Stimulated activated CD8-positive, alpha-beta memory T cell treated with anti-CD3 and anti-CD28 coated beads, Interleukin-4, amount 100 ng/mL, for 1 hour (primary cell): Measurements from ENCODE around the gene CEP104.
"Not testable (repeated sequence)": the region's sequence is repeated elsewhere in the genome, so short reads cannot be mapped to it uniquely, and the experiment has no call there.

ENCODE experiments used
- DNase-seq, 2 donors: peaks; one replicate each; pipeline ENCODE4 v3.0.0-alpha.2; 2020; ENCODE audit warnings: low read depth in 2 of 2, low spot score in 1 of 2

CEP104 gene

GRCh38 chr1:3828391-3828790, 28.6 kb downstream of the CEP104 start:
- no peak for DNase-seq

GRCh38 chr1:3827813-3828307, 29.2 kb downstream of the CEP104 start:
- DNase-seq, result no peak

- no peak for DNase-seq
Measured at GRCh38 chr1:3825356-3825755, 31.7 kb downstream of the CEP104 start.

GRCh38 chr1:3824650-3825049, 32.4 kb downstream of the CEP104 start:
- no peak for DNase-seq

- no peak for DNase-seq
Measured at GRCh38 chr1:3822421-3822820, 34.6 kb downstream of the CEP104 start.

GRCh38 chr1:3821908-3822307, 35.1 kb downstream of the CEP104 start:
- no peak for DNase-seq

GRCh38 chr1:3821447-3821846, 35.6 kb downstream of the CEP104 start:
- no peak for DNase-seq

GRCh38 chr1:3821004-3821403, 36.0 kb downstream of the CEP104 start:
- no peak for DNase-seq

- DNase-seq, result no peak
Measured at GRCh38 chr1:3820316-3820715, 36.7 kb downstream of the CEP104 start.

GRCh38 chr1:3819771-3820200, 37.2 kb downstream of the CEP104 start:
- DNase-seq, result no peak

- DNase-seq, result no peak
Measured at GRCh38 chr1:3817821-3818597, 39.0 kb downstream of the CEP104 start.

GRCh38 chr1:3817138-3817740, 39.8 kb downstream of the CEP104 start:
- DNase-seq, result no peak

- DNase-seq, result no peak
Measured at GRCh38 chr1:3816331-3817137, 40.5 kb downstream of the CEP104 start.

GRCh38 chr1:3814771-3815561, 42.0 kb downstream of the CEP104 start:
- DNase-seq, result no peak

GRCh38 chr1:3814065-3814464, 42.9 kb downstream of the CEP104 start:
- no peak for DNase-seq

- no peak for DNase-seq
Measured at GRCh38 chr1:3811595-3811911, 45.5 kb downstream of the CEP104 start.

GRCh38 chr1:3810149-3810761, 46.8 kb downstream of the CEP104 start:
- not testable (repeated sequence) for DNase-seq

GRCh38 chr1:3809680-3810079, 47.3 kb downstream of the CEP104 start:
- DNase-seq, result no peak

- no peak for DNase-seq
Measured at GRCh38 chr1:3807769-3808168, 49.2 kb downstream of the CEP104 start.

GRCh38 chr1:3805038-3805437, 52.0 kb downstream of the CEP104 start:
- DNase-seq, result no peak

GRCh38 chr1:3804627-3804944, 52.4 kb downstream of the CEP104 start:
- DNase-seq, result not testable (repeated sequence)
